ENCODE results near the gene PRKACA.

The PRKACA gene

DNA sequence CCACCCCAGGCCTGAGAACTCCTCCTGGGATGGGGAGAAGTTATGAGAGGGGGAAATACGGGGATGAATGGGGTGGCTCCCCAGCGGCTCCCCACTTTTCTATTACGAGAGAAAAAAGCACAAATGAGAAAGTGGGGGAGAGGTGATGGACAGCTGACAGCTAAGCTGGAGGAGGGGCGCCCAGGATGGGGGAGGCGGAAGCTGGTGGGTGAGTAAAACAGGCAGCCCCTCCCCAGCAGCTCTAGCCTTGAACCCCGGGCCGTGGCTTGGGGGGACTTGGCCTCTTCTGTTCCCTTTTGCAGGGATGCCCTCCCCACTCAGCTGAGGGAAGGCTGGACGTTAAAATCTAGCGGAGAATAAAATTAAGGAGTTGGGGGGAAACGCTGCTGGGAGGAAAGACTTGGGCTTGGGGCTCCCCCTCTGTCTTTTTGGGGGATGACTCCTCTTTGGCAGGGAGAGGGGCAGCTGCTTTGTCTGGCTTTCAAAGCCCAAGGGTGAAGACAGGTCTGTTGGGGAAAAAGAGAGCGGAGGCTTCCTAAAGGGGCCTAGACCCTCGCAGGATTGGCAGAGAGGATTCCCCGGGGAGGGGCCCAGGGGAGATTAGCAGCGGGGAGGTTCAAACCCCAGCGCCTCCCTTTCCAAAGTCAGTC, 25.6 kb downstream of the PRKACA start:
- peak; percentile 47 for DNase-seq

DNA sequence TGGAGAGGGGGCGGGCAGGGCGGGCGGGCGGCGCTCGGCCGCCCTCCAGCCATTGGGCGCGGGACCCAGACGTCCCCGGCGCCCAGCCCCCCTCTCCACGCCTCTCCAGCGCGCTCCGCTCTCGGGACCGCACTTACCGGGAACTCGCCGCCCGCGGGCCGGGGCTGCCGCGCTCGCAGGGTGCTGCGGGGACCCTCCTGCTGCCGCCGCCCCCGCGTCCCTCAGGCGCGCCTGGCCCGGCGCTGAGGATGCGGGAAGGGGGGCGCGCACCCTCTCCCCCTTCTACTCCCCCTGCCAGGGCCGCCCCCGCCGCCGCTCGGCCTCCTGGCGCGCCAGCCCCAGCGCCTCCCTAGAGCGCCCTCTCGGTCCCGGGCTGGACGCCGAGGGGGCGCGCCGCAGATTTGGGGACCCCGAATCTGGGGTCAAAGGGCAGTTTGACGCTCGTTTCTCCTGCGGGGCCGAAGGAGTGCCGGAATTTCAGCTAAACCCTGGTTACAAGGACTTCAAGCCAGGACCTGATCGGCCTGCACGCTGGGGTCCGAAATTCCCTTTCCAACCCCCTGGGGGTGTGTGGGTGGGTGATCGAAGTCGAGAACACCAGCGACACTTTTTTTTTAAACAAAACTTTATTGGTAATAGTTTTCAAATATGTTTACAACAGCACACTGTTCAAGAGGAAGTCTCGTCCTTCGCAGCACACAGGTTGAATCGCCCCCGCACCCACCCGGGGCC, 26.3 kb downstream of the PRKACA start:
- peak; percentile 70 for DNase-seq

DNA sequence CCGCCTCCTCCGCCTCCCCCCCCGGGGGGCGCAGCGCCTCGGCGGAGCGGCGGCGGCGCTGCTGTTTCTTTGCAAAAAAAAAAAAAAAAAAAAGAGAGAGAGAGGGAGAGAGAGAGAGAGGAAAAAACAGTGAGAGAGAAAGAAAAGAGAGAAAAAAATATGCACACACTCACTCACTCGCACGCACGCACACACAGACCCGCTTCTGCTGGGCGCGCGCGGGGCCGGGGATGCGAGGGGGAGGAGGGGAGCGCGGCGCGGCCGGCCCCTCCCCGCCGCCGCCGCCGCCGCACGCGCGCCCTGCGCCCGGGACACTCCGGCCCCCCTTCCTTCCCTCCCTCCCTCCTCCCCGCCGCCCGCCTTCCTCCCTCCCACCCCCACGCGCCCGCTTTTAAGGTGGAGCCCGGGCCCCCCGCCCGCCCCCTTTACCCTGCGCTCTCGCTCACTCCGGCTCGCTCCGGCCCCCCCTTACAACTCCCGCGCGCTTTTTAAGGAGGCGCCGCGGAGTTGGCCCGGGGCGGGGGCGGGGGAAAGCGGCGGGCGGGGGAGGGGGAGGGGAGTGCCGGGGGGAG, 27.0 kb downstream of the PRKACA start, which contains the start of gene SAMD1:
TSS of gene SAMD1 (minus strand) at position 243 of the 572 bp plus-strand sequence.
- DNase-seq, result peak; percentile 88

DNA sequence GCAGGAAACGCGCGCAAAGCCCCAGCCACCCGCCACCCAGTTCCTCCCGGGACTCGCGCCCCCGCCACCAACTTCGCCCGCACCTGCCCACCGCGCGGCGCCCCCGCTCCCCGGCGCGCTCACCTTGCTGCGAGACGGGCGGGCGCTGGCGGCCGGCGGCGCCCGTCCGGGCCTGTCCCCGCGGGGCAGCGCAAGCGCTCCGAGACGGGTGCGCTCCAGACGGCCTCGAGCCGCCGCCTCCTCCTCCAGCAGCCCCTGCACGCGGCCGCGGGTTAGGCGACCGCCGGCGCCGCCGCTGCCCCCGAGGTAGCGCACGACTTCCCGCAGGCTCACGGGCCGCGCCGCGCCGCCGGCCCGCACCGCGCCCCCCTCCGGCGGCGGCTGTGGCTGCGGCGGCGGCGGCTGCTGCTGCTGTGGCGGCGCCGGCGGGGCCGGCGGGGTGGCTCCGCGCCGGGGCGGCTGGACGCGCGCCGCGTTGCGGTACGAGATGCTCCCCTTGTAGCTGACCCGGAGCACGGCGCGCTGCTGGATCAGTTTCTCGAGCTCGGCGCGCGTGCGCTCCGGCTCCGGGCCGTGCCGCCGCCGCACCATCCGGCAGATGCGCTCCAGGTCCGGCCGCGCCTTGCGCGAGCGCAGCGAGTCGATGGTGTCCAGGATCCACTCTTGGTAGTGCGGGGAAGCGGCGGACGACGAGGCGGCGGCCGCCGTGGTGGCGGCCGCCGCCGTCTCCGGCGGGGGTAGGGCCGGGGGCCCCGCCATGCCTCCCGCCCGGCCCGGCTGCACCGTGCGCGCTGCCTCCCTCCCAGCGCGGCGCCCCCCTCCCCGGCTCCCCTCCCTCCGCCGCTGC, 27.7 kb downstream of the PRKACA start:
- peak; percentile 36 for DNase-seq

DNA sequence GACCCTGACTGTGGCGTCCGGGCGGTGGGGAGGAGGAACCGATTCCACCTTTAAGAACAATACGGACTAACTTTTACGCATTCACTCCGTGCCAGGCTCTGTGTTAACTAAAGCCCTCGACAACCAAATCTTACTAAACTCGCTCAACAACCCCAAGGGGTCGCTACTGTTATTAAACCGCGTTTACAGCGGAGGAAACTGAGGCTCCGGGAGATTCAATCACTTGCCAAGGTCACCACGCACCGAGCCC, 28.2 kb downstream of the PRKACA start:
- DNase-seq, result no peak

DNA sequence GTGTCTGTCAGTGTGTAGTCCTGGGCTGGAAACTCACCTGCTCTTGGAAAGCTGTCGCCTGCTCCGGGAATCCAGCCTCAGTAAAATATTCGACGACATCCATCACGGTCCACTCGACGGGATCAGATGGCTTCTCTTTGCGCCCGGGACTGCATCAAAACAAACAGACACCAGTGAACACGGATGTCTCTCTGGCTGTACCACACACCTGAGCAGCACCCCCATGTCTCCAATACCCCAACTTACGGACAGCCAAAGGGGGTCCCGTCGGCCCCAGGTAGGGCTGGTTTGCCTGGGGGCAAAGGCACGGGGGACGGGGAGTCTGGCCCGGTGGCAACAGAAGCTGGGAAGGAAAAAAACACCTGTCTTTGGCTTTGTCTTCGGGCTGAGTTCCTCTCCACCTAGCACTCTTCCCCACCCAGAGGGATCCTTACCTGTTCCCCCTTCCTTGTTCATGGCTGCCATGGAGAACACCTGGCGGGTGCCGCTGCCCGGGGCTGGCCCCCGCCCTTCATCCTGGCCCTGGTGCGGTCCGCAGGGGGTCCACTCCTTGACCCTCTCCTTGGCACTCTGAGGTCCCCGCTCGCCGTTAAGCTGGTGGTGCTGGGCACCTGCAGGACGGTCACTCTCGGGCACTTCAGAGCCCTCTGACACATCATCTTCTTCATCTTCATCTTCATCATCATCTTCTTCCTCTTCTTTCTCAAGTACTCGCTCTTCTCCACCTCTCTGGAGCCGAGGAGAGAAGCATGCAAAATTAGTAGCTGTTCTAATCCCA, 28.7 kb downstream of the PRKACA start:
- DNase-seq, result no peak

DNA sequence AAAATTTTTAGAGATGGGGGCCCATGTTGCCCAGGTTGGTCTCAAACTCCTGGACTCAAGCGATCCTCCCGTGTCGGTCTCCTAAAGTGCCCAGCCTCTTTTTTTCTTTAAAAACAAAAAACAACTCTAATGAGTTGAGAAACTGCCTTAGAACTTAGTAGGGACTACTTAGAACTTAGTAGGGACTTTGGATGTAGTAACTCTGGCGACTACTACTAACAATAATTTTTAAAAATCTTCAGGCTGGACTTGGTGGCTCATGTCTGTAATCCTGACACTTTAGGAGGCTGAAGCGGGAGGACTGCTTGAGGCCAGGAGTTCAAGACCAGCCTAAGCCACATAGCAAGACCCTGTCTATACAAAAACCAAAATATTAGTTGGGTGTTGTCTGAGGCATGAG, 31.5 kb downstream of the PRKACA start:
- no peak for DNase-seq

DNA sequence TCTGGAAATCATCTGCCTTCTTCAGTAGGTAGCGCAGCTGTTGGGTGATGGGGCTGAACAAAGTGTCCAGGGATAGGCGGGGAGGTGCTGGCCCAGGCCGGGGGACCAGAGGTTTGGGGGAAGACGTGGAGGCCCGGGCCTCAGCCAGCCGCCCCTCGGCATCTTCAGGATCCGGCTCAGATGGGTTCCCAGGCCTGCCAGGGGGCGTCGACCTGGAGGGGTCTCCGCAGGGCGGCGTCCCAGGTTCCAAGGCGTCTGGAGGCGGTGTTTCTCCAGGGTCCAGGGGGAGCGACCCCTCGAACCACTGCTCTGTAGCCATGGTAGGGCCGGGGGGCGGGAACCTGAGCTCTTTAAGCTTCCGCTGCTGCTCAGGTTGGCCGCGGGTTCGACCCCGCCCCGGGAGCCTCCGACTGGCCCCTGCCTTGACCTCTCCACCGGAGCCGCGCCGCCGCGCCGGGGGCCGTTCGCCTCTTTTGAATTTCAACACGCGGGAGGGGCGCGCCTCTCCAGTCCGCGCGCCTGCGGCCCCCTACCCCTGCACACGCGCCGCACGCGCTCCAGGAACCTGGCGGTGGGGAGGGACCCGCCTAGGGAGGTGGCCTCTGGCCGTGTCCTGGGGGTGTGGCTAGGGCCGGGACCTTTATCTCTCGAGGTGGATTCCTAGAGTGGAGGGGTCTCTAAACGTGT, 32.1 kb downstream of the PRKACA start, which contains the start of gene C19orf67:
TSS of gene C19orf67 (minus strand) at position 475 of the 687 bp plus-strand sequence. CDS start at position 319, 156 bp downstream.
- no peak for DNase-seq

DNA sequence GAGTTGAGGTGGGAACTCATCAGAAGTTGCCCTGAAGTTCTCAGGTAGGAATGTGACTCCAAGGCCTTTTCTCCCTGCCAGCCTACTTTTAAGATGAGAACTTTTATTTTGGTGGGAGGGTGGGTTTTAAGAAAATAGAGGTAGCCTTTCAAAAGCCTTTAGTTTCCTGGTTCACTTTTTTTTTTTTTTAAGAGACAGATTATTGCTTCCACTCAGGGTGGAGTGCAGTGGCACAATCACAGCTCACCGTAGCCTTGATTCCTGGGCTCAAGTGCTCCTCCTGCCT, 34.9 kb downstream of the PRKACA start:
- DNase-seq, result no peak

DNA sequence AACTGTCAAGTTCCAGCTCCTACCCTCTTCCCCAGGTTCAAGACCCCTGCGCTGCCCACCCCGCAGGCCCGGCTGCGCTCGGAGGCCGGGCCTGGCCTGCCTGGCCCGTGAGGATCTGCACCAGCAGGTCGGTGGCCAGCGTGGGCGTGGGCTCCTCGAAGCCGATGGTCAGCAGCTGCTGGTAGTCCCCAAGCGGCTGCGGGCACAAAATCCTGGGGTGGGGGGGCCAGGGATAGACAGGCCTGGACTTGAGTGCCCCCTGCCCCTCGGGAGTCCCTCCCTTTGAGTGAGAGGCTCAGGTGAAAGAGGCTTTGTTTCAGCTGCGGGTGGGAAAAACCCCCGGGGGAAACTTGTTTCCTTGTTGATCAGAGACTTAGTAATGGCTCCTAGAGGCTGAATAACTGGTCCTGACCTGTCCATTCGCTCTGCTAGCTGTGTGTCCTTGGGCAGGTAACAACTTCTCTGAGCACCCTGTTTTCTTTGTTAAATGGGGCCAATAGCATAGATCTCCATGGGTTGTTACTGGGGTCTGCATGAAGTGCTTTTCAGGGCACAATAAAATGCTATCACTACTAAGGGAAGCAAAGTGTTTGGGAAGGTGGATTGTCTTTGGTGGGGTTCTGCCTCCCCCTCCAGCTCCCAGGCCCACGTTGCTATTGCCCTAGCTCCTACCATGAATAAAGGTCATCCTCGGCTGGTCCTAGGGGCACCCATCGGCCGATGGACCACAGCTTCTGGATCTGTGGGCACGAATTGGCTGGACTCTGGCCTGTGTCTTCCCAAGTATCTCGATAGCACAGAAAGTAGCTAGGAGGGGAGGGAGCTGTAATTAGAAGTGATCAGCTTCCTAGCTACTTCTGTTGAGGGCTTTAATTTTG, 35.5 kb downstream of the PRKACA start:
- peak; percentile 39 for DNase-seq

DNA sequence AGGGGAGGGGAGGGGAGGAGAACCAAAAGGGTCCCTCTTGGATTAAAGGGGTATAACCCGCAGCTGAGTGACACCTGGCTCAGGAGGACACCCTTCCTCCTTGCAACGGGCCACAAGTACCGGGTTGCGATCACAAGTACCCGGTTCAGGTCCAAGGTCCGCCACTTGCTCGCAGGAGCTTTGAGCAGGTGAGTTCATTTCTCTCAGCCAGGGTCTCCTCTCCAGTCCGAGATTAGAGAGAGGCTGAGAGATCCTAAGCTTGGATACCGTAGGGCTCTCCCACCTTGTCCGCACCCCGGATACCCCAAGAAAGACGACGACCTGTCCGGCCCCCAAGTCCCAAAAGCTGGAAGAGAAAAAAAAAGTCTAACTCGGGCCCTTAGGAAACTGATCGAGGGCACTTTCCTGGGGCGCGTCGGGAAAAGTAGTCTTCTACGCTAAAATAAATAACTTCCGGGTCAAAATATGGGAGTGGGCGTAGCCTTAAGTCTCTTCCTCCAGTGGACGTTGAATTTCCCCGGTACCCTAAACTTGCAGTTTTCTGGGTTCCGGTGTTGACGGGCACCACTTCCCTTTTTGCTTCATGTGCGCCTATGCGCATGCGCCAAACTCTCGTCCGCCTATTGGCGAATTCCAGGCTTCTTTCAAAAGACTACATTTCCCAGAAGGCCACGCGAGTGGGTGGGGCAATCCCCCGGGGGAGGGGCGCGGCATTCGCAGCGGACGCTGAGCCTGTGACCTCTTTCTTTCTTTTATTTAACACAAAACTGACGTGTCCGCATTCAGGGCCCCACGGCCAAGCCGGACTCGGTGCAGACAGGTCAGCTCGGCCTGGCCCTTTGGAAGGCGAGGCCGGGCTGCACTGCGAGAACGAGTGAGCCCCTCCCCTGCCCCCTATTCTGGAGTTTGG, 36.4 kb downstream of the PRKACA start:
- peak; percentile 99 for DNase-seq

DNA sequence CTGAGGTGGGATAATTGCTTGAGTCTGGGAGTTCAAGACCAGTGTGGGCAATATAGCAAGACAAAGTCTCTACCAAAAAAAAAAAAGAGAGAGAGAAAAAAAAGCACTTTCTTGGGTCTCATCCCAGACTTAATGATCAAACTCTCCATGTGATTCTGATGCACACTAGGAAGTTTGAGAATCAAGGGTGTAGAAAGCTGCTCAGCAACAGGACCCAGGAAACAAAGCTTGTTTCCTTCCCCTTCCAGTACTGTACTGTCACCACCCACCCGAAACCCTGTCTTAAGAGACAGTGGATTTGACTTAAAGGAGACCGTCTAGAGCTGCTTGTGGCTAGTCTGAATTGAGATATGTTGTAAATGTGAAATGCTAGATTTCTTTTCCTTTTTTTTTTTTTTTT, 39.2 kb downstream of the PRKACA start:
- no peak for DNase-seq

DNA sequence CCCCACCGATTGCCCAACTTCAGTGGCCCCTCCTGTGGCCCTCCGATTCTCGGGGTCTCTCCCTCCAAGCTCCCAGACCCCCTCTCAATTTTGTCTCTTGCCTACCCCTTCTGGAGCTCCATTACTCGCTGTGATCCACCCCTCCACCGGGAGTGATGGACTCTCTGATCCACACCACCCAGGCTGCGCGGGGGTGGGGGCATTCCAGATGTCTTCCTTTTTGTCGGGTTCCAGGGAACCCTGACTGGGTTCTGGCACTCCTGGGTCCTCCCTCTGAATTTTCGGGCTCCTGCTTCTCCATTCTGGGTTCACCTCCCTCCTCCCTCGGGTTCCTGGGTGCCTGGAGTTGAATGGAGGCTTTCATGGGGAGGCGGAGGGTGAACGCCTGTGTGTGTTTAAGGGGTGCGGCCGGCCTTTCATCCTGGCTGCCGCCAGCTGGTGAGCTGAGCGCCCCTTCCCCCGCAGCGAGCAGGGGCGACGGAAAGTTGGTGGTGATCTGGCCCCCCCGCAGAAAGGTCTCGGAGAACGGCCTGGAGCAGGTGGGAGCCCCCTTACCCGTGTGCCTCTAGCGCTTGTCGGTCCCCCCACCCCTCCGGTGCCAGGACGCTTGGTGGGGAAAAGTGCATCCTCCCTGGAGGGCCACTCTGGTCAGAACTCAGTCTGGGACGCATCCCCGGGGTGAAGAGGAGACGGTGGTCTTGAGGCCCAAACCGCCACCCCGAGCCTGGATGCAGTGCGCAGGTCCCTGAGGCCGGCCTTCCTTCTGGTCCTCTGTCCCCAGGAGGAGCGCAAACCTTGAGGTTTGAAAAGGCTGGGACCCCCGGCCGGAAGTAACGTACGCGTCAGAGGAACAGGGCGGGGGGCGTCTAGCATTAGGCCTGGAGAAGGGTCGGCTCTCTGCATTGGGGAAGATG, 43.4 kb downstream of the PRKACA start:
- no peak for DNase-seq

DNA sequence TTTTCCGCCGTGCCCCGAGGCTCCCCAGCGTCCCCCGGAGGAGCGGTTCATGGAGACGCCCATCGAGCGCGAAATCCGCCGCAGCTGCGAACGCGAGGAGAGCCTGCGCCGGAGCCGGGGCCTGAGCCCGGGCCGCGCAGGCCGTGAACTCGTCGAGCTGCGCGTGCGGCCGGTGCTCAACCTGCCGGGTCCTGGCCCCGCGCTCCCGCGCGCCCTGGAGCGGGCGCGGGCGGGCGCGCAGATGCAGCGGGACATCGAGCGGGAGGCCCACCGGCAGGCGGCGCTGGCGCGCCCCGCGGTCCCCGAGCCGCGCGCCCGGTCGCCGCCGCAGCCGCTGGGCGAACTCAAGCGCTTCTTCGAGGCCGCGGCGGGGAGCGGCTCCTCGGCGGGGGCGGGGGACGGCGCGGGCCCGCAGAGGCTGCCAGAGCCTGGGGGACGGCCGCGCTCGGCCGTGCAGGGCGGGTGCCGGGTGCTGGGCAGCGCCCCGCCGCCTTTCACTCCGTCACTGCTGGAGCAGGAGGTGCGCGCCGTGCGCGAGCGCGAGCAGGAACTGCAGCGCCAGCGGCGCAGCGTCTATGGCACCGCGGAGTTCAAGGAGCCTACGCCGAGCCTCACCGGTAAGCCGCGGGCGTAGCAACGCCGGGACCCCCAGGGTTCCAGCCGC, 44.2 kb downstream of the PRKACA start:
- peak; percentile 73 for DNase-seq

DNA sequence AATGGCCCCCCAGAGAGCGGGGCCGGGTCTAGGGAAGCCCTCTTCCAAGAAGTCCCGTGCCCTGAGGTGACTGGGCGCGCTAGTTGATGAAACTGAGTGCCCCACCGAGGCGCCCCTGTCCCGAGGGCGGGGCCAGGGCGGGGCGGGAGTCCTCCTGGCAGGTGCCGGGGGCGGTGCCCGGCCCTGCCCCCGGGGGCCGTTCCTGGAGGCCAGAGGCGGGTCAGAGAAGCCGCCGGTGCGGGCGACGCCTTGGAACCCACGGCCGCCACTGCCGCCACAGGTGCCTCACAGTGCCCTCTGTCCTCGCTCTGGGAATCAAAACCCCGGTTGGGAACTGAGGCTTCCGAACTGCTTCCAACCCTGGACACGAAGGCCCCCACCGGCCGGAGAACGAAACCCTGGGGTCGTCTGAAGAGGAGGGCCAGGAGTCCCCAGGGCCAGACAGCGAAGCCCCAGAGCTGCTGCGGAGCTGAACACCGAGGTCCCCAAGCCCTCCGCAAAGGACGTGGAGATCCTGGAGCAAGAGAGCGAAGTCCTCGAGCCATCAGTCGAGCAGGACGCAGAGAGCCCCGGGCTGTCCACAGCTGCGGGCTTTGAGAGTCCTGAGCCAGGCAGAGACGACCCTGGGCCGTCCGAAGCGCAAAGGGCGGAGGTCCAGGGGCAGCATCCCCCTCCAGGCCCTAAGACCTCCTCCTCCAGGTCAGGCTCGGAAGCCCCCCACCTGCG, 44.9 kb downstream of the PRKACA start, which contains the start of gene MISP3:
TSS of gene MISP3 (plus strand) at position 252 of the 726 bp plus-strand sequence. CDS start 524 bp downstream, outside the sequence.
- DNase-seq, result peak; percentile 29

DNA sequence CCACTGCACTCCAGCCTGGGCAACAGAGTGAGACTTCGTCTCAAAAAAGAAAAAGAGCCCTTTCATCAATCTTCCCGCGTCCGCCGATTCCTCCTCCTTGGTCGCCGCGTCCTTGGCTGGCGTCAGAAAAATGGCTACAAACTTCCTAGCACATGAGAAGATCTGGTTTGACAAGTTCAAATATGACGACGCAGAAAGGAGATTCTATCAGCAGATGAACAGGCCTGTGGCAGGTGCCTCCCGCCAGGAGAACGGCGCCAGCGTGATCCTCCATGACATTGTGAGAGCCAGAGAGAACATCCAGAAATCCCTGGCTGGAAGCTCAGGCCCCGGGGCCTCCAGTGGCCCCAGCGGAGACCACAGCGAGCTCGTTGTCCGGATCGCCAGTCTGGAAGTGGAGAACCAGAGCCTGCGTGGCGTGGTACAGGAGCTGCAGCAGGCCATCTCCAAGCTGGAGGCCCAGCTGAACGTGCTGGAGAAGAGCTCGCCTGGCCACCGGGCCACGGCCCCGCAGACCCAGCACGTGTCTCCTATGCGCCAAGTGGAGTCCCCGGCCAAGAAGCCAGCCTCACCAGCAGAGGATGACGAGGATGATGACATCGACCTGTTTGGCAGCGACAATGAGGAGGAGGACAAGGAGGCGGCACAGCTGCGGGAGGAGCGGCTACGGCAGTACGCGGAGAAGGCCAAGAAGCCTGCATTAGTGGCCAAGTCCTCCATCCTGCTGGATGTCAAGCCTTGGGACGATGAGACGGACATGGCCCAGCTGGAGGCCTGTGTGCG, 47.1 kb downstream of the PRKACA start:
- no peak for DNase-seq

DNA sequence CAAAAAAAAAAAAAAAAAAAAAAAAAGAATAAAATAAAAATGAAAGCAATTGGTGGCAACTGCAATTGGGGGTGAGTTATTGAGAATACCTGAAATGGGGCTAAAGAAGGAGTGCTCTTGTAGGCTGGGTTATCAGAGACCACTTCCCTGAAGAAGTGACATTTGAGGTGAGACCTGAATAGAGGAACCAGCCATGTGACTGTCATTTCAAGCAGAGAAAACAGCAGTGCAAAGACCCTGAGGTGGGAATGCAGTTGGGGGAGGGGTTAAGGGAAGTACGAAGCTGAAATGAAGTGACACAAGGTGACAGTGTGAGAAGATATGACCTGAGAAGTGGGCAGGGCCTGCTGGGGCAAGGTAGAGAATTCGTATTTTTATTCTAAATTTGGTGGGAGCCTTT, 51.4 kb downstream of the PRKACA start:
- no peak for DNase-seq

Measured in CD4-positive, alpha-beta T cell treated with Interferon gamma for 1 hour (primary cell).